GM12873 (cell line): ENCODE data around the gene TRPM2.

Experiments used
- CTCF ChIP-seq: IDR thresholded peaks from 2 replicates; pipeline ENCODE4 v1.5.1; 2012; ENCODE audit warnings: low read depth, mild to moderate bottlenecking, moderate library complexity, low read length, control low read depth; ENCODE audit not compliant: insufficient read depth; ENCODE audit errors: missing control alignments

Gene TRPM2

GRCh38 chr21:44438531-44439210, 85.2 kb downstream of the TRPM2 start:
- no peak for TF ChIP-seq CTCF

- TF ChIP-seq CTCF = no peak
Observed at GRCh38 chr21:44439211-44439600, 85.8 kb downstream of the TRPM2 start.

DNA sequence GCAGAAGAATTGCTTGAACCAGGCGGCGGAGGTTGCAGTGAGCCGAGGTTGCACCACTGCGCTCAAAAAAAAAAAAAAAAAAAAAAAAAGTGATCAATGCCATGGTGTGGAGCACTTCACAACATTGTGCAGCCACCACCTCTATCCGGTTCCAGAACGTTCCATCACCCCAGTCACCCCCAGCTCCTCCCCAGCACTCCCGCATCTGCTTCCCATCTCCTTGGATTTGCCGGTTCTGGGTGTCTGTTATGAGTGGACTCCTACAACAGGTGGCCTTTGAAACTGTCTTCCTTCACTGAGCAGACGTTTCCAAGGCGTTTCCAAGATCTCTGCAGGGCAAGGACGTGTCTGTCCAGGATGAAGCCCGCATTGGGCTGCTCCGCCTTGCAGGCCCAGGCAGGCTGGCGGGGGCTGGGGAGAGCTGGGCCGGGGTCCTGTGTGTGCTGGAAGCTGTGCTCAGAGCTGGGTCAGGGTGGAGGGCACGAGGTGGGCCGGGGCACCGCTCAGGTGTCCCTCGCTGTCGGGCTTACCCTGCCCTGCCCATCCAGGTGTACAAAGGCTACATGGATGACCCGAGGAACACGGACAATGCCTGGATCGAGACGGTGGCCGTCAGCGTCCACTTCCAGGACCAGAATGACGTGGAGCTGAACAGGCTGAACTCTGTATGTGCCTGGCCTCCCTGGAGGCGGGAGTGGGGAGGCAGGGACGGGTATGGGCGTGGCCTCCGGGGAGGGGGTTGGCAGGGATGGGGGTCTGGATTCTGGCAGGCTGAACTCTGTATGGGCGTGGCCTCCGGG, 87.0 kb downstream of the TRPM2 start:
- no peak for TF ChIP-seq CTCF

- no peak for TF ChIP-seq CTCF
Observed at GRCh38 chr21:44441041-44441400, 87.6 kb downstream of the TRPM2 start.

GRCh38 chr21:44441581-44442265, 88.3 kb downstream of the TRPM2 start:
- no peak for TF ChIP-seq CTCF

DNA sequence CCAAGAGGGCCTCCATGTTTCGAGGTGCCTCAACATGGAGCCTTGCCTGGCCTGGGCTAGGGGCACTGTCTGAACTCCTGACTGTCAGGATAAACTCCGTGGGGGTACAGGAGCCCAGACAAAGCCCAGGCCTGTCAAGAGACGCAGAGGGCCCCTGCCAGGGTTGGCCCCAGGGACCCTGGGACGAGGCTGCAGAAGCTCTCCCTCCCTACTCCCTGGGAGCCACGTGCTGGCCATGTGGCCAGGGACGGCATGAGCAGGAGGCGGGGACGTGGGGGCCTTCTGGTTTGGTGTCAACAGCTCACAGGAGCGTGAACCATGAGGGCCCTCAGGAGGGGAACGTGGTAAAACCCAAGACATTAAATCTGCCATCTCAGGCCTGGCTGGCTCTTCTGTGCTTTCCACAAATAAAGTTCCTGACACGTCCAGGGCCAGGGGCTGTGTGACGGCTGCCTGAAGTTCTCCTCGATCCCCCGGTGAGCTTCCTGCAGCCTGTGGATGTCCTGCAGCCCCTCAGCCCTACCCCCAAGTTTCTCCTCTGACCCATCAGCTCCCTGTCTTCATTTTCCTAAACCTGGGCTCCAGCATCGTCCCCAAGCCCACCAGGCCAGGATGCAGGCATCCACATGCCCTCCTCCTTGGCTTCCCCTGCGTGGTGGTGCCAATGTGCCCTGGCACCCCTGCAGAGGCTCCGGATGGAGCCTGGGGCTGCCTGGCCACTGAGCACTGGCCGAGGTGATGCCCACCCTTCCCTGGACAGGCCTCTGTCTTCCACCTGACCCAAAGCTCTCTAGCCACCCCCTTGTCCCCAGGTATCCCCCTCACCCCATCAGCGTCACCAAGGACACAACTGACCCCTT, 89.1 kb downstream of the TRPM2 start:
- TF ChIP-seq CTCF = no peak
